GM19238 (cell line): ENCODE measurements around the gene FZD8.

Experiments
- DNase-seq: peaks from one replicate; pipeline ENCODE4 v3.0.0; 2011; ENCODE audit warnings: low spot score; ENCODE audit not compliant: insufficient read length

Gene FZD8

DNA sequence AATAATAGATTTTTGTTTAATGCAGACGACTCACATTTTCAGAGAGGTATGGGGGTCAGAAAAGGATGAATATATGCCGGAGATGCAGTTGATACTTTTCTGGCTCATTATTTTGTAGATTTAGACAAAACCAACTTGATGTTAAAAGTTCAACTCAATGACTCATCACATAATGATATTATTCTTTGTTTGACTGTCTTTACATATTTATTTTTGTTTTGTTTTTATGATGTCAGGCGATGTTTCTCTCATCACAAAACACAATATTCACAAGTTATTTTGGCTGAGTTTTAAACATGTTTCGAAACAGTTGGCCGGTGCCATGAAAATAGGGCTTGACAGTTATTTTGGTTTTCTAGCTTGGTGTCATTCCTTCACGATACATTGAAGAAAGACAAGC, 35.7 kb downstream of the FZD8 start:
- DNase-seq: no peak

GRCh38 chr10:35605191-35605590, 36.9 kb downstream of the FZD8 start, which contains the start of gene GJD4:
TSS of gene GJD4 (plus strand) at chr10:35605341. CDS start at chr10:35605568, 227 bp downstream.
- DNase-seq: no peak

GRCh38 chr10:35600193-35600592, 41.9 kb downstream of the FZD8 start:
- DNase-seq: no peak

- no peak for DNase-seq
These were observed 43.7 kb downstream of the FZD8 start for GRCh38 chr10:35598379-35598778.

DNA sequence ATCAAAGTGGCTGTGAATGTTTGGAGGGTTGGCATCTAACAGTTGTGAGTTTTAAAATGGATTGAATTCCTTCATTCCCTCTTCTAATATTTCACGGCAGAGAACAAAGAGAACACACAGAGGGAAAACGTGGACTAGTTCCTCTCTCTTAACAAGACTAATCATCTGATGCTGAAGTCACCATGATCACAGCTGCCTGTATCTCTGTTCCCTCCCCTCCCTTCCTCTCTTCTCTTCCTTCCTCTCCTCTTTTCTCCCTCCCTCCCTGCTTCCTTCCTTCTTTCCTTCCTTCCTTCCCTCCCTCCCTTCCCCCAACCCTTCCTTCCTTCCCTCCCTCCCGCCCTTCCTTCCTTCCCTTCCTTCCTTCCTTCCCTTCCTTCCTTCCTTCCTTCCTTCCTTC, 47.0 kb downstream of the FZD8 start:
- no peak for DNase-seq

GRCh38 chr10:35594115-35595079, 47.7 kb downstream of the FZD8 start:
- DNase-seq: no peak

GRCh38 chr10:35592441-35592840, 49.7 kb downstream of the FZD8 start:
- no peak for DNase-seq

- no peak for DNase-seq
These were observed 53.3 kb downstream of the FZD8 start for GRCh38 chr10:35588836-35589235.
